ENCODE data around the gene MED12L.
A peak's percentile ranks its signal among the peaks of the same experiment; 100 is the strongest.

The MED12L gene

DNA sequence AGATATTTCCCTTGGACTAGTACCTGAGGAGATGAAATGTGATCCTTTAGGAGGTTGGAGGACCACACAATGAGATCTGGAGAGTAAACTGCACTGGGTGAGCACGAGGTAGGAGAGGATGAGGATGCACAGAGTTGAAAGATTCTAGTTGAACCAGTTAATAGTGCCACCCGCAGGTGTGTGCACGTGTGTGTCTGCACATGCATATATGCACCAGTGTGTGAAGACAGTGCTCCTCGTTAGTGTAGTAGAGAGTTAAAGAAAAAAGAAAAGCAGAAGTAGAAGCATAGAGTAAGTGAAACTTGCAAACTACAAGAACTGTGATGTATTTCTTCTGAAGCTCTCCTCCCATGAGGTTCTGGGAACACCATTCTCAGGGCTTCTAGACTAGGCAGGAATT is 8.4 kb downstream of the MED12L start:
- H3F3A ChIP-seq (ENCODE audit: insufficient read depth, low read length): no peaks in the 10 kb centered on the region
- no peaks in the 10 kb centered on the region; the same call in 1 of the 2 replicates for H3K36me3 ChIP-seq (ENCODE audit: insufficient read depth, low read length)
- H2AFZ ChIP-seq (ENCODE audit: low read length): no peak overlapping the region
- H3K4me3 ChIP-seq (ENCODE audit: low read depth, low read length, poor library complexity, severe bottlenecking): no peak overlapping the region
- H3K27me3 ChIP-seq (ENCODE audit: insufficient read depth, low read length): no peaks in the 10 kb centered on the region
- no peaks in the 10 kb centered on the region for H3K9me2 ChIP-seq (ENCODE audit: low read depth, low read length)
- no peaks in the 10 kb centered on the region for H4K20me1 ChIP-seq (ENCODE audit: insufficient read depth, low read length)
- no peak overlapping the region for H3K9ac ChIP-seq (ENCODE audit: low read length)
- peaks cover 17% of the 10 kb centered on the region for H3K4me1 ChIP-seq (ENCODE audit: insufficient read depth, low read length, severe bottlenecking)
- H3K27ac ChIP-seq (ENCODE audit: low read depth, low read length, poor library complexity, severe bottlenecking): no peak overlapping the region
- peak overlapping the region; percentile 1; the same call in 1 of the 2 replicates for H3K4me2 ChIP-seq (ENCODE audit: low read length)
- H3K79me2 ChIP-seq (ENCODE audit: insufficient read depth, low read length): no peaks in the 10 kb centered on the region
- no peaks in the 10 kb centered on the region for H3K9me3 ChIP-seq (ENCODE audit: low read length)
- TF ChIP-seq EZH2 (IDR thresholded peaks at IDR 0.05; ENCODE audit: borderline replicate concordance, low read length): no peak
- TF ChIP-seq, protein P1, sequence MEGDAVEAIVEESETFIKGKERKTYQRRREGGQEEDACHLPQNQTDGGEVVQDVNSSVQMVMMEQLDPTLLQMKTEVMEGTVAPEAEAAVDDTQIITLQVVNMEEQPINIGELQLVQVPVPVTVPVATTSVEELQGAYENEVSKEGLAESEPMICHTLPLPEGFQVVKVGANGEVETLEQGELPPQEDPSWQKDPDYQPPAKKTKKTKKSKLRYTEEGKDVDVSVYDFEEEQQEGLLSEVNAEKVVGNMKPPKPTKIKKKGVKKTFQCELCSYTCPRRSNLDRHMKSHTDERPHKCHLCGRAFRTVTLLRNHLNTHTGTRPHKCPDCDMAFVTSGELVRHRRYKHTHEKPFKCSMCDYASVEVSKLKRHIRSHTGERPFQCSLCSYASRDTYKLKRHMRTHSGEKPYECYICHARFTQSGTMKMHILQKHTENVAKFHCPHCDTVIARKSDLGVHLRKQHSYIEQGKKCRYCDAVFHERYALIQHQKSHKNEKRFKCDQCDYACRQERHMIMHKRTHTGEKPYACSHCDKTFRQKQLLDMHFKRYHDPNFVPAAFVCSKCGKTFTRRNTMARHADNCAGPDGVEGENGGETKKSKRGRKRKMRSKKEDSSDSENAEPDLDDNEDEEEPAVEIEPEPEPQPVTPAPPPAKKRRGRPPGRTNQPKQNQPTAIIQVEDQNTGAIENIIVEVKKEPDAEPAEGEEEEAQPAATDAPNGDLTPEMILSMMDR (IDR thresholded peaks at IDR 0.05; ENCODE audit: low read length): peak; percentile 36; the same call in 1 of the 2 replicates

DNA sequence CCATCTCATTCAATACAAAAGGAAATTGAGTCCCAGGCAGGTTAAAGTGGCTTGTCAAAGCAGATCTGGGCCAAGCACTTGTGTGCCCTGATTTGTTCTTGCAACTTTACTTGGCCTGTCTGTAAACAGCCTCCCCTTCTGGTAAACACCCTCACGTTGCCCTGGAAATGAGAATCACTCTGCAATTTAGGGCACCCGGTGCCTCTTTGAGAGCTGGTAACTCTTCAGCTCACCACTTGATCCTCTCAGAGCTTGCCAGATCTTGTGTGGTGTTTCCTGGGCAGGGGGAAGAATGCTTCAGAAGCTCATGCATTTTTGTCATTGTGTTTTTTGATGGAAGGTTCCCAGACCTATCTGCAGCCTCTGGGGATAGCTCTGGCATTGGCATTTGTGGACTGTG is 11.3 kb downstream of the MED12L start:
- H2AFZ ChIP-seq (ENCODE audit: low read length): no peak overlapping the region
- peaks cover 17% of the 10 kb centered on the region for H3K4me1 ChIP-seq (ENCODE audit: insufficient read depth, low read length, severe bottlenecking)
- H3K4me3 ChIP-seq (ENCODE audit: low read depth, low read length, poor library complexity, severe bottlenecking): no peak overlapping the region
- TF ChIP-seq, protein P1 (IDR thresholded peaks at IDR 0.05; ENCODE audit: low read length): no peak
- TF ChIP-seq EZH2 (IDR thresholded peaks at IDR 0.05; ENCODE audit: borderline replicate concordance, low read length): no peak
- no peaks in the 10 kb centered on the region for H3K9me2 ChIP-seq (ENCODE audit: low read depth, low read length)
- no peaks in the 10 kb centered on the region for H3K27me3 ChIP-seq (ENCODE audit: insufficient read depth, low read length)
- H3K79me2 ChIP-seq (ENCODE audit: insufficient read depth, low read length): no peaks in the 10 kb centered on the region
- H3F3A ChIP-seq (ENCODE audit: insufficient read depth, low read length): no peaks in the 10 kb centered on the region
- H3K9me3 ChIP-seq (ENCODE audit: low read length): no peaks in the 10 kb centered on the region
- no peaks in the 10 kb centered on the region for H4K20me1 ChIP-seq (ENCODE audit: insufficient read depth, low read length)
- H3K9ac ChIP-seq (ENCODE audit: low read length): no peak overlapping the region
- H3K36me3 ChIP-seq (ENCODE audit: insufficient read depth, low read length): no peaks in the 10 kb centered on the region; the same call in 1 of the 2 replicates
- H3K27ac ChIP-seq (ENCODE audit: low read depth, low read length, poor library complexity, severe bottlenecking): no peak overlapping the region
- H3K4me2 ChIP-seq (ENCODE audit: low read length): no peak overlapping the region

DNA sequence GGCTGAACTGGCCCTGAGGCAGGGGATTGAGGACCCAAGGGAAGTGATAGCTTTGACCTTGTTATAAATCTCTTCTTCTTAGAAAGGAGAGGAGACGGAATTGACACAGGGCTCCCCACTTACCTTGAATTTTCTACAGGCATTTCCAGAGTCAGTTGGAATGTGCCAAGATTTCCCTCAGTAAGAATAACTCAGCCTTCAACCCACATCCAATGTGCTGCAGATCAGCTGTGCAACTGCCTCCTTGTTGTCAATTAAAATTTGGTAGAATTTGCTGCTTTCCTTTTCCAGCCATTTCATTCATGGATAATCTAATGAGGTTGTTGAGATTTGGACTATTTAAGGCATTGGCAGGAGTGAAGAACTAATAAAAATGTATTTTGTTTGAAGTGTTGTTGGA is 14.6 kb downstream of the MED12L start:
- no peaks in the 10 kb centered on the region; the same call in 1 of the 2 replicates for H3K36me3 ChIP-seq (ENCODE audit: insufficient read depth, low read length)
- 0 out of 2 replicates have a peak, but pooled peaks cover 5% of the 10 kb centered on the region for H4K20me1 ChIP-seq (ENCODE audit: insufficient read depth, low read length)
- TF ChIP-seq, protein P1 (IDR thresholded peaks at IDR 0.05; ENCODE audit: low read length): no peak
- no peak for TF ChIP-seq EZH2 (IDR thresholded peaks at IDR 0.05; ENCODE audit: borderline replicate concordance, low read length)
- no peaks in the 10 kb centered on the region for H3K9me3 ChIP-seq (ENCODE audit: low read length)
- H3F3A ChIP-seq (ENCODE audit: insufficient read depth, low read length): no peaks in the 10 kb centered on the region
- H3K79me2 ChIP-seq (ENCODE audit: insufficient read depth, low read length): no peaks in the 10 kb centered on the region
- H3K9ac ChIP-seq (ENCODE audit: low read length): no peak overlapping the region
- H3K4me2 ChIP-seq (ENCODE audit: low read length): no peak overlapping the region
- H3K27ac ChIP-seq (ENCODE audit: low read depth, low read length, poor library complexity, severe bottlenecking): no peak overlapping the region
- H3K27me3 ChIP-seq (ENCODE audit: insufficient read depth, low read length): no peaks in the 10 kb centered on the region
- no peak overlapping the region for H2AFZ ChIP-seq (ENCODE audit: low read length)
- H3K4me1 ChIP-seq (ENCODE audit: insufficient read depth, low read length, severe bottlenecking): no peaks in the 10 kb centered on the region
- H3K9me2 ChIP-seq (ENCODE audit: low read depth, low read length): no peaks in the 10 kb centered on the region
- no peak overlapping the region for H3K4me3 ChIP-seq (ENCODE audit: low read depth, low read length, poor library complexity, severe bottlenecking)
